HG03139 (cell line): ENCODE measurements around the gene DOCK3.
"Not testable (repeated sequence)": the region's sequence is repeated elsewhere in the genome, so short reads cannot be mapped to it uniquely, and the experiment has no call there.

Source experiments
- ATAC-seq: cut with Tn5 transposase; IDR thresholded peaks from one replicate; pipeline ENCODE4 v1.9.1; 2021; ENCODE audit not compliant: unreplicated experiment

Gene DOCK3

GRCh38 chr3:51082363-51082762 is 407.6 kb downstream of the DOCK3 start:
- ATAC-seq = no peak

GRCh38 chr3:51083490-51083889 is 408.8 kb downstream of the DOCK3 start:
- no peak for ATAC-seq

- not testable (repeated sequence) for ATAC-seq
Observed at GRCh38 chr3:51092141-51092540, 417.4 kb downstream of the DOCK3 start.

GRCh38 chr3:51094838-51095237 is 420.1 kb downstream of the DOCK3 start:
- ATAC-seq = not testable (repeated sequence)

GRCh38 chr3:51099794-51100535 is 425.2 kb downstream of the DOCK3 start:
- ATAC-seq = no peak

- no peak for ATAC-seq
Observed at GRCh38 chr3:51100536-51100851, 425.8 kb downstream of the DOCK3 start.

- ATAC-seq = no peak
Observed at GRCh38 chr3:51102396-51102795, 427.7 kb downstream of the DOCK3 start.

- ATAC-seq = no peak
Observed at GRCh38 chr3:51106242-51106876, 431.6 kb downstream of the DOCK3 start.

- ATAC-seq = no peak
Observed at GRCh38 chr3:51110586-51110985, 435.9 kb downstream of the DOCK3 start.

GRCh38 chr3:51122944-51123343 is 448.2 kb downstream of the DOCK3 start:
- ATAC-seq = no peak

- ATAC-seq = no peak
Observed at GRCh38 chr3:51123531-51123930, 448.8 kb downstream of the DOCK3 start.

- not testable (repeated sequence) for ATAC-seq
Observed at GRCh38 chr3:51131607-51132006, 456.9 kb downstream of the DOCK3 start.

GRCh38 chr3:51137715-51138114 is 463.0 kb downstream of the DOCK3 start:
- ATAC-seq = no peak

- ATAC-seq = no peak
Observed at GRCh38 chr3:51139616-51140015, 464.9 kb downstream of the DOCK3 start.

- no peak for ATAC-seq
Observed at GRCh38 chr3:51141573-51141972, 466.8 kb downstream of the DOCK3 start.

- no peak for ATAC-seq
Observed at GRCh38 chr3:51145811-51146585, 471.3 kb downstream of the DOCK3 start.

GRCh38 chr3:51146781-51147180 is 472.1 kb downstream of the DOCK3 start:
- ATAC-seq = no peak

GRCh38 chr3:51156147-51156546 is 481.4 kb downstream of the DOCK3 start:
- no peak for ATAC-seq

- no peak for ATAC-seq
Observed at GRCh38 chr3:51163051-51163450, 488.3 kb downstream of the DOCK3 start.

GRCh38 chr3:51173518-51174271 is 499.0 kb downstream of the DOCK3 start:
- no peak for ATAC-seq

- ATAC-seq = no peak
Observed at GRCh38 chr3:51176923-51177322, 502.2 kb downstream of the DOCK3 start.
